GM19238 (cell line): ENCODE measurements around the gene CHST8.

ENCODE experiments used
- DNase-seq: peaks from one replicate; pipeline ENCODE4 v3.0.0; 2011; ENCODE audit warnings: low spot score; ENCODE audit not compliant: insufficient read length

The CHST8 gene

DNA sequence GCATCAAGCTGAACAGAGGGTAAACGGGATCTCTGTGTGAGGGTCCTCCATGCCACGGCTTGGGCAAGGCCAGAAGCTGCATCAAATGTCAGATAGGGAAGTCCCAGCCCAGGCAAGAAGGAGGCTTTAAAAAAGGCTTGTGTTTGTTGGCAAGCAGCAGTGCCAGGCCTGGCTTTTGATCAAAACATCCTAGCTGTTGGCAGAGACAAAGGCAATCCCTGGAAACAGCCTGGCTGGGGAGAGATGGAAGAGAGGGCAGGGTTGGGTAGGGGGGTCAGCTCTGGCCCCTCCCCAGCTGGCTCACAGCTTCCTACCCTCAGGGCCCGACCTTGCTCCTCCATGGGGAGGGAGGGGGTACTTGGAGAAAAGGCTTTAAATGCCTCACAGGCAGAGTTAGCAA, 113.2 kb downstream of the CHST8 start:
- DNase-seq, result no peak

DNA sequence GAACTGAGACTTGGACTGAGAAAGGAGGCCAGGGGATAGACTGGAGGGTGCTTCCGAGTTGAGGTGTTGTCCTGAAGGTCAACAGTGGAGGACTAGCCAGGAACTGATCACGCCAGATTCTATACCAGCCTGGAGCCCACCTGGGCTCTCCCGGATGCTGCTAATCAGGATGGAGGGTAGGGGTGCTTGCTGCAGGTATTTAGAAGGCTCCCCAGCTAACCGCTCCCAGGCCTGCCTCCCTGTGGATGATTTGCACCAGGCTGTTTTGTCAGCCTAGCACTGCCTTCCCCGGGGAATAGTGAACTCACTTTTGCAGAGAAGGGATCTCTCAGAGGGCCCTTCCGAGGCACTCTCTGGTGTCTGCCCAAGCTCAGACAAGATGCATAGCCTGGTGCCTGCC, 114.4 kb downstream of the CHST8 start:
- no peak for DNase-seq

DNA sequence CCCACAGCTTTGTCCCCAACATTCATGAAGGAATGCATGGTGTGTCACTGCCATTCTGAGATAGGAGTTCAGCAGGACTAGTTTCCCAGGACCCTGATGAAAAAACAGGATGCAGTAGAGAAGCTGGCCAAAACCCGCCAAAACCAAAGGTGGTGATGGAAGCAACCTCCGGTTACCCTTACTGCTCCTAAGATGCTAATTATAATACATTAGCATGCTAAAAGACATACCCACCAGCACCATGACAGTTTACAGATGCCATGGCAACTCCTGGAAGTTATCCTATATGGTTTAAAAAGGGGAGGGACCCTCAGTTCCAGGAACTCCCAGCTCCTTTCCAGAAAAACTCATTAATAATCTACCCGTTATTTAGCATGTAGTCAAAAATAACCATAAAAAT, 115.0 kb downstream of the CHST8 start:
- no peak for DNase-seq

DNA sequence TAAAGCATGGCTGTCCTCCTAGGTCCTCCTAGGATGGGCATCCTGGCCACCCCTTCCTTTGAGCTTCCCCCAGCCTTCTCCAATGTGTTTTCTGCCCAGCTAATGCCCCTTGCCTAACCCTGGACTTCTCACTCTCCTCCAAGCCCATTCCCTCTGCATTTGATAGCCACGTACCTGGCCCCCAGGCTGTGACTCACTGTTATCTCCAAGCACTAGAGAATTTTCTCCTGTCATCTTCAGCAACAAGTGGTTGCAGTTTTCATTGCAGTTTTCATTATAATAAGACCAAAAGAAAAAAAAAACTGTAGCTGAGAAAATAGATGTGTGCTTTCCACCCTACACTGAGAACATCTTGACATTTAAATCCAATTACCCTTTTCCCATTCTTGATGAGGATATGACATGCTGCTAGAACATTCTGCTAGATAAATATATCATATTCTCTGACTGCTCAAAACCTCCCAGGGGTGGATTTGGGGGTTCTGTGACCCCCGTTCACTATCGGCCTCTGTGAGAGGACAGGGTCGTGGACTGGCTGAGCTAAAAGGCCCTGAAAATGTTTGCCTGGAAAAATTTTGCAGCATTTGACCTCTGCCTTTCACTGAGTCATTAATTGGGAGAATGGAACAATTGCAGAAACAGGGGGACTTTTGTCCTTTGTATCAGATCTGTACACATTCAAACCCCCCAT, 116.1 kb downstream of the CHST8 start:
- DNase-seq, result no peak

DNA sequence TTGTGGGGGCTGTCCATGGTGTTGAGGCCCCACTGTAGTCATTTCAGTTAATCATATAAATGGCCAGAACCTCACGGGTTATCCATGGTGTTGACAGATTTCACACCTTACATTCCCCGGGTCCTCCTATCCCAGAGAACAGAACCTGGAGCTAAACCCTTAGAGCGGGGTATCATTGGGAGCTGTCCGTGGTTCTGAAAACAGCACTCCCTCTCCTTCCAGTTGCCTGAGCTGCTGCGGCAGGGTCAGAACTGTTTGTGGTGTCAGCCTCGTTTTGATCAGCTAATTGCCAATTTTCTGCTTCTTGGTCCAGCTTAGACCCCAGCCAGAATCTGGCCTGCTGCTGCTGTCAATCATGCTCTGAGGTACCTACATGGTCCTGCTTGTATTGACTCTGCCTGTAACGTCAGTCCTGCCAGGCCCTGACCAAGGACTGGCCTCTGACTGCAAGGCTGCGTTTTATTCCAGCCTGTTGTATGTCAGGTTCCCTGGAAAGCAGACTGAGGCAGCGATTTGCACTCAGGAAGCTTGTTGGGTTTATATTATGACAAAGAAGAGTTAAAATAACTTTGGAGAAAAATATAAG, 119.2 kb downstream of the CHST8 start:
- DNase-seq, result no peak

DNA sequence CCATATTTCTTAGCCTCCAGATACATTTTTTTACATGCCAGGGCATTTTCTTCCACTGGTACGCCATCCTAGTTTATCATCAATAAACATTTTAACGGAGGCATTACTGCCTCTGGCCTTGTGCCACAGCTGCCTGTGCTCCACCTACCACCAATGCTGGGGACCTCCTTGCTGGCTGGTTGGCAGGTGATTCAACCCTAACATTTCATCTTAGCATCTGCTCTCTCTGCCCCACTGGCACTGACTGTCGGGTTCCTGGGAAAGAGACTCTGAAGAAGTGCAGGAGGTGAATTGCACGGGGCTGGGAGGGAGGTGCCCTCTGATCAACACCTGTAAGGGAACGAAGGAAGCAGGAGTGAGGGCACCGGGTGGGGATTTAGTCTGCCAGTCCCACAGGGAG, 123.5 kb downstream of the CHST8 start:
- no peak for DNase-seq

DNA sequence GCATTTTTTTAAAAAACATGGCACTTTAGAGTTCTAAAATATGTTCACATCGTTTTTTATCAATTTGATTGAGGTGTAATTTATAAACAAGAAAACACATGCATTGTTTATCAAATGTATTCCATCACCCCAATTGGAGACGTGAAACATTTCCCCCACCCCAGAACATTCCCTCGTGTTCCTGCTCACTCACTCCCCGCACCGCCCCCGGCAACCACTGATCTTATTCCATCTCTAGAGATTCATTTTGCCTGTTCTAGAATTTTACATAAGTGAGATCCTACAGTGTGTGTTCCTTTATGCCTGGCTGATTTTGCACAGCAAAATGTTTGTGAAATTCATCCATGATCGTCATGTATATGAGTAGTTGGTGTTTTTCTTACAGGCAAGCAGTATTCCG, 124.4 kb downstream of the CHST8 start:
- no peak for DNase-seq

DNA sequence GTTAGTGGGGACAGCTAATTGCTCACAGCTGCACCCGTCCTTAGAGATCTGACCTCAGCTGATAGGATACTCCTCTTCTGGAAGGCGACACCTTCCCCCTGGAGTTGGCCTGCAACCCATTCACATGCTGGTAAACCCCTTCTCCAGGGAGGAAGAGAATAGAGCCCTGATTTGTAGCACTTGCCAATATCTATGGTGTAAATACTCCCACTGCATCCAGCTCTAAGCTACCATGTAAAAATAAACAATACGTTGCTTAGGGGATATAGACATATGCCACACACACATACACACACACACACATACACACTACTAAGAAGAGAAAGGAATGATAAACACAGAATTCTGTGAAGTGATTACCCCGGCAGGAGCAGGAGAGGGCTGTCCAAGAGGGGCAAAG, 125.5 kb downstream of the CHST8 start:
- no peak for DNase-seq

DNA sequence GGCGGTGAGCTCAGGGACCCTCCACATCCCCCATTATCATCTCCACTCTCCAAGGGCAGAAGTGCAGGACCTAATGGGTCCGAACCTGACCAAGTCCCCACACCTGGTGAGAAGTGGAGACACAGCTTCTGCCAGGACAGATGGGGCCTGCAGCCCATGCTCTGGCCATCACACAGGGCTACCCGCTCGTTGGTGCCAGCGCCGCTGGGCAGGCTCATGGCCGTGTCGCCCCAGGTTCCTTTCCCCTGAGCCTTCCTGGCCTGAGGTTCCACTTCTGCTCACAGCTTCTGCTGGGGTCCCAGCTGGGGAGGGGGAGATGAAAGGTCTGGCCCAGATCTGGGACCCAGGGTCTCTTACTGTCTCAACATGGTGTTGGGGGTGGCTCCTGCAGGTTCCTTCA, 126.5 kb downstream of the CHST8 start:
- DNase-seq, result no peak

DNA sequence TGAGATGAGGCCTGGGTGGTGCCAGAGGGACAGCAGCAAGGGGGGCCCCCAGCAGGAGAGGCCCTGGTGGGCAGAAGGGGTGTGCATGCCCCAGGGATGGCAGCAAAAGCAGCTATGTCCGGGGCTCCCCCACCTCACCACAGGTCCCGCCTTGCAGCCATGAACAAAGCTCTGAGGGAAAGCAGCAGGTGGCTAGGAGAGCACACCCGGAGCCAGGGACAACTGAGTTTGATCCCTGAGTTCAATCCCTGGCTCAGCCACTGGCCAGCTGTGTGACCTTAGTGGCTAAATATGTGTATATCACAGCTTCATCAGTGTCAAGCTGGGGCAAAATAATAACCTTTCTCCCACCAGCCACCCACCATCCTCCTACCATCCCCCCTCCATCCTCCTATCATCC, 127.3 kb downstream of the CHST8 start:
- DNase-seq, result no peak

DNA sequence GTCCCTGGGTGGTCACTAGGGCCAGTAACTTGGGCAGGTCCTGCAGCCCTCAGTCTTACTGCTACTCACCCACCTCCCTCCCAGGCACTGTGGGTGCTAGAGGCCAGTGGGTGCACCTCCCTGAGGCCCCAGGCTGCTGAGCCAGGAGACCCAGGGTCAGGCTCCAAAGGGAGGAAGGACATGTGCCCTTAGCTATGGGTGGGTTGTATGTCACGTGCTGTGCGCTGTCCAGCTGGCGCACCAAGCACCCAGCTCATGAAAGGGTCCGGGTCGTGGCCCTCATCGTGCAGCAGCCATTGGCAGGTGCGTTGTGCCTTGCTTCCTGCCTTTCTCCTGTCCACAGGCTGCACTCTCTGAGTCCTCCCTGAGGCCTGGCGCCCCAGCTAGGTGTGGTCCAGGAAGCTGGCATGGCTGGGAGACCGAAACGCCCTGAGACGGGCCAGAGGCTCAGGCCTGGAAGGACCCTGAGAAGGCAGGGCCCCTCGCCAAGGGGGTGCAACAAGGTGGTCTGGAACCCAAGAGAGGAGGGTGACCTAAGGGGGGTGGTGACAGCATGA, 127.9 kb downstream of the CHST8 start:
- DNase-seq, result no peak

DNA sequence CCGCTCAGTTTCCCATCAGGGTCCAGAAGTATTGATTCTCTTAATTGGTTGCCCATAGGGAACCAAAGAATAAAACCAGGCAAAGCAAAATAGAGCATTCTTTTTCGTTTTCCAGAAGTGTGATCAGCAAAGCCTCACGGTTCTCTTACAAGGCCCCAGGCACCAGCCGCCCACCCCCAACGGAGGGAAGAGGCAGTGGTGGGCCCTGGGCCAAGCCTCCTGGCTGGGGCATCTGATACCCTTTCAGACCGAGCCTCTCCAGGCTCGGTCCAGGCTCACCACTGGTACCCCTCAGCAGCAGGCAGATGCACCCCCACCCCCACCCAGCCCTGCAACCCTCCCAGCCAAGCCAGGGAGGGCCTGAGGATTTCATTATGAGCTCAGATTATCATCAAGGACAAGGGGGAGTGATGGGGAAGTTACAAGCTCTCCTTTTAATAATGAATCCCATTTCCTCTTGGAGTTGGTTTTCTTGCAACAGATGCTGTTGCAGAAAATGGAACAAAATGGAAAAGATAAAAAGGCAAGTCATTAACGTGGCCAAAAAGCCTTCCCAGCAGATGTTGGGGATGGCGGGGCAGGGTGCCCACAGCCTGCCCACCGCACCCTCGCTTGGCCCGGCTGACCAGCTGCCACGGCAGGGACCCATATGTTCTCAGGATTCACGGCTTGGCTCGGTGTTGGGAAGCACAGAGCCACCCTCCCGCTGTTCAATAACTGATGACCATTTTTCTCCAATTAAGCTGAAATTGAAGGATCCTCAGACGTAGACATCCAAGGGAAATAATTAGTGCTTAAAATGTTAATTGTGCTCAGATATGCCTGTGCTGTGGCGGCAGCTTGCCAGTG, 129.1 kb downstream of the CHST8 start:
- no peak for DNase-seq

DNA sequence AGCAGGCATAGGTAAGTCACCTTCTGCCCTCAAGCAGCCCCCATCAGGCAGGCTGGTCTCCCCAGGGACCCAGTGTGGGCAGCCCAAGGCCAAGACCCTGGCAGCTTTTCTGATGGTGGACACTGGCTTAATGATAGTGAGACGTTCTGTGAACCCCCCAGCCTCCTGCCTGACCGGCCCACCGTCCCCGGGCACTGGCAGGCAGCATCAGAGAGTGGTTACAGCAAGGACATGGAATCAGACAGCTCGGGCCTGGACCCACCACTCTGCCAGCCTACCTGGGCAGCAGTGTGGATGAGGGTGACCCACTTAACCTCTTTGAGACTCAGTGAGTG, 129.7 kb downstream of the CHST8 start:
- no peak for DNase-seq

DNA sequence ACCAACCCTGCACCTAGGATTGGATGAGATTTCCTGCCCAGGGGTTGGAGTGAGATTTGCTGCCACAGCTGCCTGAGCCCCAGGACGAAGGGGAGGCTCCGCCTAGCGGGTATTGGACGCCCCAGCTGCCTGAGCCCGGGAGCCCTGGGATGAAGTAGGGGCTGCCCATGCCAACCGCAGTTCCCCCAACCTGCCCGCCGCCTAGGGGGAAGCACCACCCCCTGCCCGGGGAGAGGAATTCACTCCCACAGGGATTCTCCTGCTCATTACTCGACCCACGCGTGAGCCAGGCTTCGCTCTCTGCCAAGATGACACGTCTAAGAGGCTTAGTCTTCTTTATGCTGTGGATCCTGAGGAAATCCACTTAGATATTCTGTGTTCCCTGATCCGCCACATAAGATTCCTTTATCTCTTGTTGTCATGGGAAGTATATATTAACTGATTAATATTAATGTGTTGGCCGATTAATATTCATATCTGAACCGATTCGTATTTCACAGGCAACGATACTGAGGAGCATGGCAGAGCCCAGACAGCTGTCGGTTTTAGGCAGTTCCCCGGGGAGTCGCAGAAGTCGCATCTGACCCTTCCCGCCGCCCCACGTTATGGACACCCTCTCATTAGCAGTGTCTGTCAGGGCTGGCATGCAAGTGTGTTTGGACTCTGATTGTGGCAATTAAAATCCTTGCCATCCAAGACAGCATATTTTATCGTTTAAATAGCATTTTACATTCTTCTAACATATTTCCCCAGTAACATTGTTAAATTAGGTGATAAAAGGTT, 130.5 kb downstream of the CHST8 start:
- no peak for DNase-seq

DNA sequence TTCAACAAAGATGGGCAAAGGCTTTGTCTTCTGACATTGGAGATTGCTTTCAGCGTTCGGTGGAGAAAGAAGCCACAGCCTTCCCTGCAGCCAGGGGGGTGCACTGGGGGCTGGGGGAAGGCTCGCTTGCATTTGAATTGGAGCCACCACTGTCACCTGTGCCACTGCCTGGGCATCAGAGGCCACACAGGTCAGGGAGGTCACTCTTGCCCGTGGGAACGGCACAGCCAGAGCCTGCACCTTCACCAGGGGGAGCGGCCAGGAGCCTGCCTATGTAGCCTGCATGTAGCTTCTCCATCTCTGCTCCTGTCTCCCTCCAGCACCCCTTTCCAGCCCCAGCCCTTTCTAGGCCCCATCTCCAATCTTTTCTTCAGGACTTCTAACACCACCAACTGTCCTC, 131.2 kb downstream of the CHST8 start:
- DNase-seq, result no peak

DNA sequence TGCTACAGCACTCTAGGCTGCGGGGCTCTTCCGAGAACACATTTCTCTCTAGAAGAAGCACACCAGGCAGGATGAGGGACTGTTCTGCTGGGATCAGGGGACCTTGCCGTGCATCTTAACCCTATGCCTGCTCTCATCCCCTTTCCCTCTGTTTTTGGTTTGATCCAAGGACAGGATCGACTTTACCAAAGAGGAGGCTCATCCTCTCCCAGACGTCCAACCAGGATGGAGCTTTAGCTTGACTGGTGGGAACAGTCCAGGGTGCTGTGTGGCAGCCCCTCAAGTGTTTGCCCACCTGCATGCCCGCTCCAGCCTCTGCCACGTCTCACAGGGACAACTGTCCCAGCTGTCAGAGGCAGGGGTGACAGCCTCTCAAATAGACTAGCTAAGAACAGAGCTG, 132.6 kb downstream of the CHST8 start:
- no peak for DNase-seq

DNA sequence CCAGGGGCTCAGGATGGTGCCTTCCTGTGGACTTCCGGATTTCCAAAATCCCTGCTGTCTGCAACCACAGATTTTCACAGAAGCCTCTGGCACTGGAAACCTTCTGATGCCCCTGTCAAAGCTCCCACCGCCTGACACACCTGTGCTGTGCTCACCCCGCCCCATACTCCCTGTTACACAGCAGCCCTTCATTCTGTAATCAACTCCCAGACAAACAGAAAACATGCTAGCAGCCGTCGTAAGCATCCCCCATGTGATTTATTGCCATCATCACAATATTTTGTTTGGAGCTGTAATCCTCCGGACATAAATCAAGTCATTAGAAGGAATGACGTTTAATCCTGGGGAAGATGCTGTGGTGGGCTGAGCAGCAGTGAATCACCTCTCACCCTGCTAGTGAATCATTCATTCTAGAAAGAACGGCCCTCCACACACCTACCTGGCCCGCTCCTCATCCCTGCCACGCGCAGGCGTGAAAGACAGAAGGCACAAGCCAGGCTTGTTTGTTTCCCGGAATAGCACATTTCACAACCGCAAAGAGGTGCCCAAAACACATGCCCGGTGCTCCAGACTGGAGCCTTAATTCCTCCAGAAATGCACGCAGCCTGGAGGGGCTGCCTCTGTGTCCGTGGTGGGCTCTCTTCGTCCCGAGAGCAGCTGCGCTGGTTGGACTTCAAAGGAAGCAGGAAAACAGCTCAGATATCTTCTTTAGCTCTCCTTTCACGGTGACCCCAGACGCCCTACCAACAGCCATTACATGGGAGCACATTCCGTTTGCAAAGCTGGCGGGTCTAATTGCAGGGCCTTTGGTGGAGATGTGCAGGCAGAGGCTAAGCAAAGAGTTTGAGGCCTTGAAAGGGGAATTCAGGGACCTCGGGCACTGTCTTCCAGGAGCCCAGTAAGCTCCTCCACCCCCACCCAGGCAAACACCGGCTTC, 133.6 kb downstream of the CHST8 start:
- DNase-seq, result no peak

DNA sequence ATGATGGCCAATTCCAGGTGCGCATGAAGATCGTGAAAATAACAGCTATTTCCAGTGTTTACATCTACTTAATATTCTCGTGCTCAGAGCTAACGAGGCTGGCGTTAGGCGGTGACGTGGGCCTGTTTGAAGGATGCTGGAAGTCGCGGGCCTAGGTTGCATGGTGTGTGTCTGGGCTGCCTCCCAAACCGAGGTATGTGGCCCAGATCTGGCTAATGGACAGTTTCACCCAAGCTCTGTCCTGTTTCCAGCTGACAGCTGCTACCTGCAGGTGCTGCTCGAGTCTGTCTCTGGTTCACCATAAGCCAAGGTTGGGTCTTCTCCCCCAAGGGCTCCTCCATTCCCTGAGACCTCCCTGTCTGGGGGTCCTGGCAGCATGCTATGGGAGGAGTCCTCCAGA, 134.4 kb downstream of the CHST8 start:
- no peak for DNase-seq

DNA sequence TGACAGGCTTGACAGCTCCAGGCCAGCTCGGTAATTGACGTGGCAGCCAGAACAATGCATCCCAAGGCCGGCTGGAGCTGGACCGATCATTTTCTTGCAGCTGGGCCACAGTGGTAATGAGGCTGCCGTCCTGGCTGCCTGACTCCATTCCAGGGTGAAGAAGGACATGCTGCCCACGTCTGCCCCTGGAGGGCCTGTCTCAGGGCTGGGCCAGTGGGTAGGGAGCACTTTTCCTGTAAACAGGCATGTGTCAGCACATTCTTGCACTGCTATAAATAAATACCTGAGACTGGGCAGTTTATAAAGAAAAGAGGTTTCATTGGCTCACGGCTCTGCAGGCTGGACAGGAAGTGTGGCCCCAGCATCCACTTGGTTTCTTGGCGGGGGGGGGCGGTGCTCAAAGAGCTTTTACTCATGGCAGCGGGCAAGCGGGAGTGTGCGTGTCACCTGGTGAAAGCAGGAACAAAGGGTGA, 136.8 kb downstream of the CHST8 start:
- no peak for DNase-seq

DNA sequence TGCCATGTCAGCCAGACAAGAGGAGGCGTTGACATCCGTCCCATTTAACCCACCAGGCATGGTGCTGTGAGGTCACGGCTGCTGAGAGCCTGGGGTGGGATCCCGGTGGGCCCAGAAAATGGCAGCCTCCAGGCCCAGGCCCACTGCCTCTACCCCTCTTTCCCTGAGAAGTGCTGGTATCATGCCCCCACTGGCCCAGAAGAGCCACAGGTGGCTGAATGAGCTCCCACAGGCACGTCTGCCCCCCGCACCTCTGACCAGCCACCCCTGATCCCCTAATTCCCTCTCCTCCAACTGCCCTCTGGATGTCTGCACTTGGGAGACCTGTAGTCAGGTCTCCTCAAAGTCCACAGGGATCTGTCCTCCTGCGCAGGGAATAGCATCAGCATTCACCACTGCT, 137.6 kb downstream of the CHST8 start:
- no peak for DNase-seq
